GM15510 (cell line): Measurements from ENCODE around the gene TGFBR2.

Experiments
- POLR2A ChIP-seq: IDR thresholded peaks from 3 replicates; pipeline ENCODE4 v1.6.1; 2011; ENCODE audit warnings: borderline replicate concordance; ENCODE audit not compliant: insufficient read length; ENCODE audit errors: extremely low read depth

TGFBR2 gene

GRCh38 chr3:30692498-30693130 lies 86.2 kb downstream of the TGFBR2 start:
- TF ChIP-seq POLR2A: no peak

GRCh38 chr3:30693470-30694120 lies 87.2 kb downstream of the TGFBR2 start:
- no peak for TF ChIP-seq POLR2A

- no peak for TF ChIP-seq POLR2A
Observed at GRCh38 chr3:30694148-30694547, 87.7 kb downstream of the TGFBR2 start.

GRCh38 chr3:30694668-30695067 lies 88.3 kb downstream of the TGFBR2 start:
- no peak for TF ChIP-seq POLR2A

- TF ChIP-seq POLR2A: no peak
Observed at GRCh38 chr3:30695302-30696061, 89.1 kb downstream of the TGFBR2 start.

- TF ChIP-seq POLR2A: no peak
Observed at GRCh38 chr3:30696403-30696819, 90.0 kb downstream of the TGFBR2 start.

- no peak for TF ChIP-seq POLR2A
Observed at GRCh38 chr3:30696896-30697295, 90.5 kb downstream of the TGFBR2 start.

GRCh38 chr3:30698549-30698948 lies 92.1 kb downstream of the TGFBR2 start:
- TF ChIP-seq POLR2A: no peak

GRCh38 chr3:30699927-30700326 lies 93.5 kb downstream of the TGFBR2 start:
- TF ChIP-seq POLR2A: no peak

GRCh38 chr3:30700702-30701321 lies 94.4 kb downstream of the TGFBR2 start:
- TF ChIP-seq POLR2A: no peak

GRCh38 chr3:30702038-30702827 lies 95.8 kb downstream of the TGFBR2 start:
- no peak for TF ChIP-seq POLR2A

GRCh38 chr3:30702828-30703397 lies 96.5 kb downstream of the TGFBR2 start:
- TF ChIP-seq POLR2A: no peak

GRCh38 chr3:30704931-30705890 lies 98.8 kb downstream of the TGFBR2 start:
- TF ChIP-seq POLR2A: no peak
